Erythroblast (primary cell): ENCODE data around the gene WWC1.

Experiments used
- DNase-seq, 2 experiments: peaks; one replicate each; lab custom pipeline; 2025; lab: John Stamatoyannopoulos, UW
- GATA1 ChIP-seq: IDR thresholded peaks from 2 replicates; pipeline ENCODE4 v1.6.1; 2011; ENCODE audit warnings: low read depth, mild to moderate bottlenecking, control low read depth, low read length, moderate library complexity
- POLR2A ChIP-seq: IDR thresholded peaks from 2 replicates; pipeline ENCODE4 v1.6.1; 2011; ENCODE audit warnings: mild to moderate bottlenecking, low read length

The WWC1 gene

GRCh38 chr5:168474319-168474718 lies 182.9 kb downstream of the WWC1 start:
- no peak for TF ChIP-seq GATA1
- TF ChIP-seq POLR2A: no peak
- no peak for DNase-seq

- DNase-seq: no peak
Observed at GRCh38 chr5:168477060-168477459, 185.6 kb downstream of the WWC1 start.

GRCh38 chr5:168479166-168479565 lies 187.7 kb downstream of the WWC1 start:
- TF ChIP-seq POLR2A: no peak
- no peak for TF ChIP-seq GATA1
- no peak for DNase-seq

More at GRCh38 chr5:168477060-168477459, 185.6 kb downstream of the WWC1 start:
- TF ChIP-seq GATA1 (no peak), POLR2A (no peak)

- DNase-seq: no peak
- TF ChIP-seq POLR2A: no peak
Observed at GRCh38 chr5:168480601-168481000, 189.2 kb downstream of the WWC1 start.

GRCh38 chr5:168481330-168481788 lies 189.9 kb downstream of the WWC1 start:
- no peak for DNase-seq
- no peak for TF ChIP-seq GATA1
- TF ChIP-seq POLR2A: no peak

GRCh38 chr5:168482361-168482760 lies 190.9 kb downstream of the WWC1 start:
- no peak for TF ChIP-seq GATA1
- TF ChIP-seq POLR2A: no peak
- no peak for DNase-seq

GRCh38 chr5:168486136-168486879 lies 194.9 kb downstream of the WWC1 start, which contains the start of gene RARS1:
TSS of gene RARS1 (plus strand) at chr5:168486471. CDS start at chr5:168486499, 28 bp downstream.
- DNase-seq: peak; percentile 94 to 95
- TF ChIP-seq POLR2A (peak; percentile 93), GATA1 (no peak)

- DNase-seq: no peak
- TF ChIP-seq GATA1 (no peak), POLR2A (no peak)
Observed at GRCh38 chr5:168489059-168489458, 197.6 kb downstream of the WWC1 start.

- no peak for DNase-seq
- TF ChIP-seq GATA1: no peak
- no peak for TF ChIP-seq POLR2A
Observed at GRCh38 chr5:168494057-168494555, 202.7 kb downstream of the WWC1 start.

GRCh38 chr5:168502563-168503237 lies 211.3 kb downstream of the WWC1 start:
- no peak for DNase-seq
- no peak for TF ChIP-seq GATA1
- no peak for TF ChIP-seq POLR2A

- no peak for TF ChIP-seq GATA1
- no peak for TF ChIP-seq POLR2A
- no peak for DNase-seq
Observed at GRCh38 chr5:168513861-168514428, 222.5 kb downstream of the WWC1 start.
